ENCODE data around the gene INTS6. TPM values are rescaled to one million over a fixed set of nuclear protein-coding genes. Genes with fewer than 3 reads are reported as not detected.

INTS6 gene
- total RNA-seq, 4 donors from 2014 or later, result 42.1 to 53.7 (median 45.4) TPM

GRCh38 chr13:51342706-51343105 lies 110.1 kb downstream of the INTS6 start:
- no peaks in the 10 kb centered on the region for H3K9me3 ChIP-seq
- H3K36me3 ChIP-seq, result no peaks in the 10 kb centered on the region
- 63 to 76% methylated on average over 3 to 4 of the region's 4 CpGs for WGBS, 2 donors
- intact Hi-C loops (cut with DNase I), result no loop called here
- TF ChIP-seq CTCF (IDR thresholded peaks at IDR 0.05), result no peak
- no peak overlapping the region for H3K27ac ChIP-seq
- no peaks in the 10 kb centered on the region for H3K4me1 ChIP-seq
- H3K4me3 ChIP-seq (replicated peaks in 1 of 3), result no peak overlapping the region
- no peaks in the 10 kb centered on the region for H3K27me3 ChIP-seq
- DNase-seq, result no peak

DNA sequence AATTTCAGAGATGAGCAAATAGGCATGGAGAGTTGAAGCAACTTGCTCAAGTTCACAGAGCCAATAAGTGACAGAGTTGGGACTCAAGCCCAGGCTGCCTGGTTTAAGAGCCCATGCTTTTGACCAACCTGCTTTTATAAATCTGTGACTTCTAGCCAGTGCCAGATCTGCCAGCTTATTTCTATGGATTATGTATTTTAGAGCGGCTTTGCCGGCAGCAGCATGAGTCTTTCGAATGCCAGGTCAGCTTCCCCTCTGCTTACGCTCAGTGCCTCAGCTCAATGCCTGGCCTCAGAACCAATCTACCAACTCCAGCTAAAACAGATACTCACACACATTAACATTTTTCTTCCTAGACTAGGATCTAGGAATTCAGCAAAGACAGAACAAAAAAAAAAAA lies 111.0 kb downstream of the INTS6 start:
- H3K27me3 ChIP-seq, result no peaks in the 10 kb centered on the region
- no peaks in the 10 kb centered on the region for H3K36me3 ChIP-seq
- H3K4me1 ChIP-seq, result no peaks in the 10 kb centered on the region
- DNase-seq, result no peak
- WGBS, 2 donors, result 92 to 100% methylated on average over 4 of the region's 4 CpGs
- TF ChIP-seq CTCF (IDR thresholded peaks at IDR 0.05) (no peak), POLR2A (IDR thresholded peaks at IDR 0.05) (no peak)
- intact Hi-C loops (cut with DNase I), result no loop called here
- H3K27ac ChIP-seq, result no peak overlapping the region
- H3K9me3 ChIP-seq, result no peaks in the 10 kb centered on the region
- H3K4me3 ChIP-seq (replicated peaks in 1 of 3), result no peak overlapping the region

DNA sequence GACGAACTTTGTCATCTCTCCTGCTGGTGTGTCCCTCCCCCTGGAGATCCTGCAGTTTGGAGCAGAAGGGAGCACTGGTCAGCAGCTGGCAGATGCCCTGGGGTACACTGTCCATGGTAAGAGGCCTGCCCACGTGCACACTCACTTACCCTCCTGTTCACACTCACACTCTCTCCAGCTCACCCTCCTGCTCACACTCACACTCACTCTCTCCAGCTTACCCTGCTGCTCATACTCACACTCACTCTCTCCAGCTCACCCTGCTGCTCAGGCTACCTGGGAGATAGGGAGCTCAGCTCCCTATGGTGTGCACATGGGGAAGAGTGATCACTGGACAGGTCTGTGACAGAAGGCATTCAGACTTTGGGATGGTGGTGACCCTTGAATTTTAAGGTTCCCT lies 111.6 kb downstream of the INTS6 start:
- WGBS, 2 donors, result 74% methylated on average over 2 of the region's 2 CpGs
- Histone ChIP-seq H3K4me1 (no peaks in the 10 kb centered on the region), H3K27ac (no peak overlapping the region), H3K36me3 (no peaks in the 10 kb centered on the region), H3K4me3 (replicated peaks in 1 of 3) (no peak overlapping the region), H3K27me3 (no peaks in the 10 kb centered on the region), H3K9me3 (no peaks in the 10 kb centered on the region)
- no peak for DNase-seq
- intact Hi-C loops (cut with DNase I), result no loop called here
- TF ChIP-seq CTCF (IDR thresholded peaks at IDR 0.05), result no peak
- no peak for TF ChIP-seq POLR2A (IDR thresholded peaks at IDR 0.05)

- intact Hi-C loops (cut with DNase I), result no loop called here
- H3K27me3 ChIP-seq, result no peaks in the 10 kb centered on the region
- no peaks in the 10 kb centered on the region for H3K9me3 ChIP-seq
- no peak for TF ChIP-seq CTCF (IDR thresholded peaks at IDR 0.05)
- no peak for TF ChIP-seq POLR2A (IDR thresholded peaks at IDR 0.05)
- H3K4me1 ChIP-seq, result no peaks in the 10 kb centered on the region
- no peak overlapping the region for H3K4me3 ChIP-seq (replicated peaks in 1 of 3)
- DNase-seq, result no peak
- no peaks in the 10 kb centered on the region for H3K36me3 ChIP-seq
- H3K27ac ChIP-seq, result no peak overlapping the region
- 81 to 91% methylated on average over 4 of the region's 4 CpGs for WGBS, 2 donors
Measured at GRCh38 chr13:51339952-51340732, 112.7 kb downstream of the INTS6 start.

DNA sequence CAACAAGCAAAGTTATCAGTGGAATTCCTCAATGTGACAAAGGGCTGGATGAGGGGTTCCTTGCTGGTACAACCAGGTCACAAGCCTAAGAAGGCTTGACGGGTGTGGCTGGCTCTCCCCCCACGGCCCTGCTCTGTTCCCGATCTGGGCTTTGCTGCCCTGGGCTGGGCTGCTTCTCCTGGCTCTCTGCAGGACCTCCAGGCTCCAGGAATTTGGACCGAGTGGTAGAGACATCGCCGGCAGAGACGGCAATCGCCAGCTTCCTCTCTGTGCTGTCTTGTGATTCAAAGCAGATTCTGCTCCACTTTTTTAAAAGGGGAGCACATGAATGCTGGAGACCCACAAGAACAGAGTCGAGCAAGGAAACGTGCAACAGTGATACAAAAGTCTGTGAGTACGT lies 113.5 kb downstream of the INTS6 start, which contains the start of gene SERPINE3:
Gene SERPINE3 (plus strand): TSS at position 338 of the 400 bp plus-strand sequence. CDS start 1,401 bp downstream, outside the sequence.
- intact Hi-C loops (cut with DNase I), result no loop called here
- WGBS, 2 donors, result 74 to 77% methylated on average over 11 of the region's 11 CpGs
- DNase-seq, result no peak
- no peak within 1 kb of the TSS for H3K4me3 ChIP-seq (replicated peaks in 1 of 3)
- no peaks in the 10 kb centered on the region for H3K27me3 ChIP-seq
- no peak within 1 kb of the TSS for H3K27ac ChIP-seq
- H3K36me3 ChIP-seq, result no peaks in the 10 kb centered on the region
- H3K4me1 ChIP-seq, result no peaks in the 10 kb centered on the region
- H3K9me3 ChIP-seq, result no peaks in the 10 kb centered on the region
- no peak for TF ChIP-seq POLR2A (IDR thresholded peaks at IDR 0.05)
- no peak for TF ChIP-seq CTCF (IDR thresholded peaks at IDR 0.05)
